22Rv1 (cell line): Measurements from ENCODE around the gene ALDH5A1.

ENCODE experiments used
- H3K27ac ChIP-seq: fragments of 450-650 bp; 2 replicates; pipeline ENCODE4 v1.5.1; 2017
- ZFX ChIP-seq: fragments of 450-650 bp; IDR thresholded peaks from 2 replicates; pipeline ENCODE4 v1.6.1; 2017; ENCODE audit warnings: antibody characterized with exemption, borderline replicate concordance
- TF ChIP-seq, protein P1 (sequence below): fragments of 450-650 bp; IDR thresholded peaks from 2 replicates; pipeline ENCODE4 v1.5.1; 2017; ENCODE audit warnings: mild to moderate bottlenecking

The ALDH5A1 gene

DNA sequence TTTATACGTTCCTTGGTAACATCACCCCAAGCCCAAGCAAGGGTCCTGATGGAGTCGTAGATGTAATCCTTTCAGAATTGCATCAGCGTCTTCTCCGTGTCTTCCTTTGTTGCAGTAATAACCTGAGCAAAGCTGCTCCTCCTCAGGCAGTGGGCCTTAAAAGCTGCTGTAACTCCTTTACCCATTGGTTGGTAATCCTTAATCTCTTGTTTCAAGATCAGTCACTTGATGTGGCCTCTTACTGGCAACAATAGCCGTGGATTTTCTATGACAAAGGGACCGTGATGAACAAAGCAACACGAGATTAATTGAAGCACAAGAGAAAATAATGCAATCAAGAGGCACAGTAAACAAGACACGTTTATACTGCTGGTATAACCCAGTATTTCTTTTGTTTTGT lies 44.6 kb downstream of the ALDH5A1 start:
- no peak overlapping the region for H3K27ac ChIP-seq
- TF ChIP-seq ZFX: no peak
- TF ChIP-seq, protein P1, sequence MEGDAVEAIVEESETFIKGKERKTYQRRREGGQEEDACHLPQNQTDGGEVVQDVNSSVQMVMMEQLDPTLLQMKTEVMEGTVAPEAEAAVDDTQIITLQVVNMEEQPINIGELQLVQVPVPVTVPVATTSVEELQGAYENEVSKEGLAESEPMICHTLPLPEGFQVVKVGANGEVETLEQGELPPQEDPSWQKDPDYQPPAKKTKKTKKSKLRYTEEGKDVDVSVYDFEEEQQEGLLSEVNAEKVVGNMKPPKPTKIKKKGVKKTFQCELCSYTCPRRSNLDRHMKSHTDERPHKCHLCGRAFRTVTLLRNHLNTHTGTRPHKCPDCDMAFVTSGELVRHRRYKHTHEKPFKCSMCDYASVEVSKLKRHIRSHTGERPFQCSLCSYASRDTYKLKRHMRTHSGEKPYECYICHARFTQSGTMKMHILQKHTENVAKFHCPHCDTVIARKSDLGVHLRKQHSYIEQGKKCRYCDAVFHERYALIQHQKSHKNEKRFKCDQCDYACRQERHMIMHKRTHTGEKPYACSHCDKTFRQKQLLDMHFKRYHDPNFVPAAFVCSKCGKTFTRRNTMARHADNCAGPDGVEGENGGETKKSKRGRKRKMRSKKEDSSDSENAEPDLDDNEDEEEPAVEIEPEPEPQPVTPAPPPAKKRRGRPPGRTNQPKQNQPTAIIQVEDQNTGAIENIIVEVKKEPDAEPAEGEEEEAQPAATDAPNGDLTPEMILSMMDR: no peak

DNA sequence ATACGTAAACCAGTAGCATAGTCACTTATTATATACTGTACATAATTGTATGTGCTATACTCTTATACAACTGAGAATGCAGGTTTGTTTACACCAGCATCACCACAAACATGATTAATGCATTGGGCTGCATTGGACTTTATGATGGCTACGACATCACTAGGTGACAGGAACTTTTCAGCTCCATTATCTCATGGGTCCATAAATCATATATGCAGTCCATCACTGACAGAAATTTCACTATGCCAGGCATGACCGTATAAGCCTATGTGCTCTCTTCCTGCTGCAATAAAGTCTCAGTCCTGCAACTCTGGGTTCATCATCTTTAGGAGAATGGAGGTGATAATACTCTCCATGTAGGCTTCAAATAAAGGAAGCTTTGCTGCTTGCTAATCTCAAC lies 45.4 kb downstream of the ALDH5A1 start:
- TF ChIP-seq, protein P1: no peak
- no peak for TF ChIP-seq ZFX
- H3K27ac ChIP-seq: no peak overlapping the region

DNA sequence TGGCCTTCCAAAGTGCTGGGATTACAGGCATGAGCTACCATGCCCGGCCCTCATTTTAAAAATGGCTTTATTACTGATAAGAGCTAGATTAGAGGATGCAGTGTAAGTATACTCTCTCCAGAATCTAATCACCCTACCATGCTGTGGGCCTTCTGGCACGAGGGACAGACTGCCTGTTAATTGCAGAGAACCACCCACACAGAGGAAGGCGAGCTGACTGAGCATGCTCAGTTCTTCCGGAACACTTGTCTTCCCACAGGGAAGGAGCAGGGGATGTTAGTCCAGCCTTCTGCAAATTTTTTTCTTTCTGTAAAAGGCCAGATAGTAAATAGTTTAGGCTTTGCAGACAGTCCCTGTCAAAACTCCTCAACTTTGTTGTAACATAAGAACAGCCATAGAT lies 48.9 kb downstream of the ALDH5A1 start:
- H3K27ac ChIP-seq: no peak overlapping the region
- TF ChIP-seq, protein P1: no peak
- no peak for TF ChIP-seq ZFX

DNA sequence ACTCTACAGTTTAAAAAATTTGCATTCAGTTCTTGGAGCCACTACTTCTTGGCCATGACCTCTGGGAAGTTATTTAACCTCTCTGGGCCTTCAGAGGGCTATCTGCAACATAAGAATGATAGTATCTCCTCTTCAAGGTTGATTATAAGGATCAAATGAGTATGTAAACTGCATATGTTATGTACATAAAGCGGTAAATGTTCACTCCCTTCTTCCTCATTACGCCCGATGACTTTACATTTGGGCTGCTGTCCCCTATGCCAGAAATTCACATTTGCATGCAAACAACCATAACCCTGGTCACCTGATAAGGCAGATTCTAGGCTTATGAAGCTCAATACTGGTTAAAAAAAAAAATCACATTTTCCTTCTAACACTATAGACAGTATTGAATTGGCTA lies 50.4 kb downstream of the ALDH5A1 start:
- TF ChIP-seq, protein P1: no peak
- TF ChIP-seq ZFX: no peak
- H3K27ac ChIP-seq: no peak overlapping the region

DNA sequence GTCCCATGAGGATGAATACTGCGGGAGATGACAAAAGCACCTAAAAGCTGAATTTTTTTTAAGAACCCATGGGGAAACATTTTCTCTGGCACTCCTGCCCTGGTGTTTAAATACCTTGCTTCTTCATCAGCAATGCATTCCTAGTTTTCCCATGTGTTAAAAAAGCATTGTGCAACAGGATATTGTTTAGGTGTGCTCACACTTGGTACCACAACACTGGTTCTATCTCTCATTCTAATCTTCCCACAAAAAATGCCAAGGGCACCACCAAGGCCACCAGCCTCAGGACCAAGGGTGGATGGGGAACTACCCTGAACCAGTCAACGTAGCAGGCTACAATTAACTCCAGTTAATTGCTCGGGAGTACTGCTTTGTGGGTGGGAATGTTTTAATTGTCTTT lies 50.9 kb downstream of the ALDH5A1 start:
- no peak overlapping the region for H3K27ac ChIP-seq
- TF ChIP-seq, protein P1: no peak
- TF ChIP-seq ZFX: no peak

DNA sequence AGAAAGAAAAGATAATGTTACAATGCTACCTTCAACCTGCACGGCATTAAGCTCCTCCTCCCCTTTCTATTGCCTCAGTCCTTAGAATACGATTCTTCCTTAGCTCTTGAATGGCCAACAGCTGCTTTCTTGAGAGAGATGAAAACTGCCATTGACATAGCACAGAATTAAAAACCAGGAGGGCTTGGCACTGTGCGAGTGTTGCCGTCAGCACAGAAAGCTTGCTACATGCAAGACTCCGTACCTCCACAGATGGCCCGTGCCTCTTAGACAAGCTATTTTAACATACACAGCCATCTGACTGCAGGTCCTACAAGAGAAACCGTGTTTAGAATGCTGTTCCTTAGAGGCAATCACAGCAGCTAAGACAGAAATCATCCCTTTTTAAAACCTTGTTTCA lies 51.7 kb downstream of the ALDH5A1 start:
- TF ChIP-seq, protein P1: no peak
- TF ChIP-seq ZFX: no peak
- H3K27ac ChIP-seq: no peak overlapping the region

DNA sequence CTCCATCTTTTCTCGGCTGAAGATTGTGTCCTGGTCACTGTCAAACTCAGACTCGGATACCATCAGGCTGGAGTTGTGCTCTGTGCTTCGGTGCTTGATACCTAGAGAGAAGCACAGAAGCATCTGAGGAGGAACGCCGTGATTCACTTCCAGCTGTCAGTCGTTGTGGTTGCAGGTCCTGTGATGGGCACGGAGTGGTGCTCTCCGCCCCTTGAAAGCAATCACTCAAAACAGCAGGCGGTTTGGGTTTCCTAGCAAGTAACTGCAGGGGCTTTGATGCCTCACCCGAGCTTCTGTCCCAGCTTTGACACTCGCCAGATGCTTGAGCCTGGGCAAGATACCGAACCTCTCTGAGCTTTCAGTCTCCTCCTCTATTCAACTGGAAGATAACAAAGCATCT lies 52.5 kb downstream of the ALDH5A1 start:
- no peak overlapping the region for H3K27ac ChIP-seq
- TF ChIP-seq, protein P1: 0 out of 2 replicates have a peak, but pooled peaks have one; percentile 13
- TF ChIP-seq ZFX: no peak
